IMR-90 (cell line): Measurements from ENCODE around the gene MYBPC3. TPM values are rescaled to one million over a fixed set of nuclear protein-coding genes. Genes with fewer than 3 reads are reported as not detected.

ENCODE experiments used
- ATAC-seq: fragments of 200-7000 bp; cut with Tn5 transposase; 2 replicates; pipeline ENCODE4 v1.9.1; 2020; ENCODE audit warnings: low read depth, mild to moderate bottlenecking, moderate library complexity
- BruUV-seq: library from RNA; stranded (reverse); fragments of 400-500 nt; replicated peaks from 2 replicates; lab custom pipeline; 2021; lab: Mats Ljungman, UMichigan
- CTCF ChIA-PET: fragments of 300-600 bp; formaldehyde crosslinking; extraction: SDS; loops from one replicate; lab custom pipeline; 2021; ENCODE audit warnings: antibody characterized with exemption; lab: Yijun Ruan, JAX
- POLR2A ChIA-PET: fragments of 300-600 bp; sonication (Branson Sonifier 250); formaldehyde crosslinking; loops from one replicate; lab custom pipeline; 2022; ENCODE audit warnings: antibody characterized with exemption; ENCODE audit not compliant: unreplicated experiment; lab: Charles Lee
- DNase-seq: peaks from one replicate; pipeline ENCODE4 v3.0.0; 2013
- H2AFZ ChIP-seq: replicated peaks from 2 replicates; pipeline ENCODE3; 2013; ENCODE audit warnings: low read length, mild to moderate bottlenecking; ENCODE audit not compliant: poor library complexity
- H2AK5ac ChIP-seq: 2 replicates; pipeline ENCODE4 v1.6.1; 2013; ENCODE audit warnings: low read depth, low read length, inconsistent platforms
- H2AK9ac ChIP-seq: replicated peaks from 2 replicates; pipeline ENCODE3; 2013; ENCODE audit warnings: mild to moderate bottlenecking, low read depth, low read length, moderate library complexity; ENCODE audit not compliant: poor library complexity
- H2BK120ac ChIP-seq: 2 replicates; pipeline ENCODE4 v1.6.1; 2013; ENCODE audit warnings: low read depth, low read length, inconsistent platforms
- H2BK15ac ChIP-seq: 3 replicates; pipeline ENCODE4 v1.6.1; 2013; ENCODE audit warnings: low read depth, low read length, inconsistent platforms
- H2BK20ac ChIP-seq: 2 replicates; pipeline ENCODE4 v1.6.1; 2013; ENCODE audit warnings: low read depth, mild to moderate bottlenecking, inconsistent platforms, low read length, moderate library complexity
- H2BK5ac ChIP-seq: 2 replicates; pipeline ENCODE4 v1.6.1; 2013; ENCODE audit warnings: mild to moderate bottlenecking, low read depth, low read length, inconsistent platforms; ENCODE audit not compliant: poor library complexity, severe bottlenecking
- H3K14ac ChIP-seq: replicated peaks from 2 replicates; pipeline ENCODE4 v1.6.1; 2013; ENCODE audit warnings: low read depth, low read length, inconsistent platforms
- H3K18ac ChIP-seq: 2 replicates; pipeline ENCODE4 v1.6.1; 2013; ENCODE audit warnings: low read depth, low read length, control low read depth
- H3K23ac ChIP-seq: 2 replicates; pipeline ENCODE4 v1.6.1; 2013; ENCODE audit warnings: low read depth, low read length, inconsistent platforms
- H3K27ac ChIP-seq: 2 replicates; pipeline ENCODE4 v1.5.1; 2013; ENCODE audit warnings: mild to moderate bottlenecking, control low read depth, low read length; ENCODE audit not compliant: insufficient read depth
- H3K27me3 ChIP-seq: 2 replicates; pipeline ENCODE4 v1.6.1; 2013; ENCODE audit warnings: low read length; ENCODE audit not compliant: control insufficient read depth, insufficient read depth
- H3K36me3 ChIP-seq: 2 replicates; pipeline ENCODE4 v1.6.1; 2013; ENCODE audit warnings: low read length, mixed read lengths; ENCODE audit not compliant: control insufficient read depth, insufficient read depth
- H3K4ac ChIP-seq: 2 replicates; pipeline ENCODE4 v1.6.1; 2013; ENCODE audit warnings: low read depth, low read length, inconsistent platforms
- H3K4me1 ChIP-seq: 2 replicates; pipeline ENCODE4 v1.6.1; 2013; ENCODE audit warnings: low read length, mixed read lengths; ENCODE audit not compliant: control insufficient read depth, insufficient read depth
- H3K4me2 ChIP-seq: 2 replicates; pipeline ENCODE4 v1.6.1; 2013; ENCODE audit warnings: low read depth, mild to moderate bottlenecking, control low read depth, low read length, moderate library complexity
- H3K4me3 ChIP-seq: 2 replicates; pipeline ENCODE4 v1.5.1; 2013; ENCODE audit warnings: low read depth, mild to moderate bottlenecking, control low read depth, low read length, moderate library complexity; ENCODE audit not compliant: insufficient read depth
- H3K56ac ChIP-seq: 2 replicates; pipeline ENCODE4 v1.6.1; 2013; ENCODE audit warnings: low read length, inconsistent platforms; ENCODE audit not compliant: insufficient read depth; ENCODE audit errors: extremely low read depth
- H3K79me1 ChIP-seq, 2 experiments: 2 replicates each; pipeline ENCODE4 v1.6.1; 2013; ENCODE audit warnings: low read length in 2 of 2, inconsistent platforms in 1 of 2, low read depth in 1 of 2
- H3K9ac ChIP-seq: 2 replicates; pipeline ENCODE4 v1.6.1; 2013; ENCODE audit warnings: low read depth, low read length, control low read depth
- H3K9me1 ChIP-seq: 2 replicates; pipeline ENCODE4 v1.6.1; 2013; ENCODE audit warnings: low read length, inconsistent platforms; ENCODE audit not compliant: insufficient read depth
- H3K9me3 ChIP-seq: 2 replicates; pipeline ENCODE4 v1.6.1; 2013; ENCODE audit warnings: low read length; ENCODE audit not compliant: control insufficient read depth, insufficient read depth
- H4K20me1 ChIP-seq: 2 replicates; pipeline ENCODE4 v1.6.1; 2013; ENCODE audit warnings: low read length, inconsistent platforms; ENCODE audit not compliant: insufficient read depth
- H4K5ac ChIP-seq: 2 replicates; pipeline ENCODE4 v1.6.1; 2013; ENCODE audit warnings: mild to moderate bottlenecking, low read depth, low read length, control low read depth
- H4K8ac ChIP-seq, 2 experiments: 2 replicates each; pipeline ENCODE4 v1.6.1; 2013; ENCODE audit warnings: low read depth in 2 of 2, low read length in 2 of 2, control low read depth in 1 of 2, inconsistent platforms in 1 of 2
- H4K91ac ChIP-seq: 2 replicates; pipeline ENCODE4 v1.6.1; 2013; ENCODE audit warnings: low read depth, low read length, inconsistent platforms; ENCODE audit not compliant: insufficient read depth
- BHLHE40 ChIP-seq: fragments of 150-350 bp; IDR thresholded peaks from 2 replicates; pipeline ENCODE4 v1.6.1; 2016; ENCODE audit warnings: mild to moderate bottlenecking, low read depth, low read length
- CEBPB ChIP-seq: IDR thresholded peaks from 2 replicates; pipeline ENCODE4 v1.6.1; 2012; ENCODE audit warnings: low read depth, low read length, improper control_type of control experiment
- CHD1 ChIP-seq: IDR thresholded peaks from 2 replicates; pipeline ENCODE4 v1.6.1; 2012; ENCODE audit warnings: low read depth, low read length, improper control_type of control experiment
- FOS ChIP-seq: fragments of 150-350 bp; IDR thresholded peaks from 2 replicates; pipeline ENCODE4 v1.6.1; 2016; ENCODE audit warnings: low read depth, low read length
- MAFK ChIP-seq: IDR thresholded peaks from 2 replicates; pipeline ENCODE4 v1.6.1; 2012; ENCODE audit warnings: low read depth, low read length, improper control_type of control experiment
- MXI1 ChIP-seq: IDR thresholded peaks from 2 replicates; pipeline ENCODE4 v1.6.1; 2012; ENCODE audit warnings: low read depth, mild to moderate bottlenecking, low read length, moderate library complexity, borderline replicate concordance
- NFE2L2 ChIP-seq: fragments of 150-350 bp; IDR thresholded peaks from 2 replicates; pipeline ENCODE4 v1.6.1; 2016; ENCODE audit warnings: low read depth, mild to moderate bottlenecking, low read length
- POLR2A ChIP-seq: IDR thresholded peaks from 2 replicates; pipeline ENCODE4 v1.6.1; 2012; ENCODE audit warnings: mild to moderate bottlenecking, low read depth, low read length
- RAD21 ChIP-seq: IDR thresholded peaks from 2 replicates; pipeline ENCODE4 v1.6.1; 2012; ENCODE audit warnings: low read length, improper control_type of control experiment
- RCOR1 ChIP-seq: IDR thresholded peaks from 2 replicates; pipeline ENCODE4 v1.6.1; 2012; ENCODE audit warnings: mild to moderate bottlenecking, low read length, improper control_type of control experiment; ENCODE audit not compliant: insufficient replicate concordance
- RFX5 ChIP-seq: IDR thresholded peaks from 2 replicates; pipeline ENCODE4 v1.8.0; 2012; ENCODE audit warnings: low read depth, mild to moderate bottlenecking, low read length, moderate library complexity
- SMC3 ChIP-seq: fragments of 150-350 bp; IDR thresholded peaks from 2 replicates; pipeline ENCODE4 v1.6.1; 2016; ENCODE audit warnings: low read depth, mild to moderate bottlenecking, antibody characterized with exemption, low read length, moderate library complexity
- WGBS, 2 experiments: methylation state at CpG; one replicate each; pipeline versions ENCODE4 v1.1.5 to v1.1.7; 2013; ENCODE audit warnings: missing lambda C conversion rate in 2 of 2; ENCODE audit not compliant: insufficient read length in 1 of 2; ENCODE audit errors: extremely low coverage in 2 of 2; 5-methylcytosine and 5-hydroxymethylcytosine counted together
- dilution Hi-C: fragments of 300-500 bp; cut with HindIII; formaldehyde crosslinking; loops from one replicate; pipeline ENCODE4 v1.14.3; 2018; ENCODE audit warnings: low sequenced_read_pairs; ENCODE audit not compliant: unreplicated experiment
- in situ Hi-C: fragments of 300-500 bp; cut with MboI; formaldehyde crosslinking; loops from 3 replicates; pipeline ENCODE4 v1.14.3; 2019; ENCODE audit warnings: low sequenced_read_pairs, inconsistent platforms, mixed read lengths
- intact Hi-C: fragments of 100-400 bp; cut with micrococcal nuclease; formaldehyde crosslinking; loops from 2 replicates; pipeline ENCODE4 v1.10.0; 2022
- polyA plus RNA-seq, 3 experiments: library from polyadenylated mRNA; depleted of rRNA; stranded (reverse); fragments of >200 nt; gene quantifications; 2 replicates each; pipeline ENCODE4 v1.2.3, GENCODE V29; 2012; ENCODE audit warnings: low replicate concordance in 1 of 3
- total RNA-seq: library from RNA; depleted of rRNA; stranded (reverse); fragments of >200 nt; gene quantifications from 2 replicates; pipeline ENCODE4 v1.2.3, GENCODE V29; 2012
- TF ChIP-seq, protein P1 (sequence below): conservative IDR thresholded peaks from 2 replicates; pipeline ENCODE4 v1.5.1; 2012; ENCODE audit warnings: mild to moderate bottlenecking, low read depth, low read length, improper control_type of control experiment
- TF ChIP-seq, protein P2 (sequence below): fragments of 150-350 bp; IDR thresholded peaks from 2 replicates; pipeline ENCODE4 v1.6.1; 2017; ENCODE audit warnings: mild to moderate bottlenecking, antibody characterized with exemption, low read length, low read depth
- TF ChIP-seq, protein P3 (sequence below): fragments of 150-350 bp; IDR thresholded peaks from 2 replicates; pipeline ENCODE4 v1.6.1; 2016; ENCODE audit warnings: low read depth, mild to moderate bottlenecking, low read length, moderate library complexity, borderline replicate concordance

Gene MYBPC3
- total and polyA plus RNA-seq, 2 of the 4 experiments (the other 2 are of a cell fraction) = not detected

DNA sequence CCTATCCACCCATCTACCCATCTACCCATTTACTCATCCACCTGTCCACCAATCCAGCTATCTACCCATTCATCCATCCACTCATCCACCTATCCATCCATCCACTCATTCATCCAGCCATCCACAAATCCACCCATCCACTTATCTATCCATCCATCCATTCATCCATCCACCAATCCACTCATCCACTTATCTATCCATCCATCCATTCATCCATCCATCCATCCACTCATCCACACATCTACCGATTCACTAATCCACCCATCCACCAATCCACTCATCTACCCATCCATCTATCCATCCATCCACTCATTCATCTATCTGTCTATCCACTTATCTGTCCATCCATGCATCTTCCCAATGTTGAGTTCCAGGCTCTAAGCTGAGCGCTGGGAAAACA, 27.6 kb upstream of the MYBPC3 start:
- Histone ChIP-seq H3K4ac (no peak overlapping the region), H3K27ac (no peak overlapping the region), H3K4me3 (no peak overlapping the region), H3K4me2 (no peak overlapping the region), H3K18ac (no peak overlapping the region), H4K91ac (no peak overlapping the region), H2BK20ac (no peak overlapping the region), H4K8ac (no peak overlapping the region), H2AFZ (no peak overlapping the region), H3K4me1 (no peaks in the 10 kb centered on the region), H3K79me1 (no peaks in the 10 kb centered on the region), H4K5ac (no peak overlapping the region), H2BK5ac (peak overlapping the region; percentile 54), H2BK15ac (no peak overlapping the region), H3K23ac (no peak overlapping the region), H3K9me3 (no peaks in the 10 kb centered on the region), H3K14ac (no peak overlapping the region), H3K9me1 (no peaks in the 10 kb centered on the region; the same call in 1 of the 2 replicates), H3K9ac (no peak overlapping the region), H2AK5ac (no peak overlapping the region), H4K20me1 (no peaks in the 10 kb centered on the region; the same call in 1 of the 2 replicates), H3K36me3 (no peaks in the 10 kb centered on the region), H2BK120ac (no peak overlapping the region), H3K27me3 (peaks cover 7% of the 10 kb centered on the region; the same call in 1 of the 2 replicates), H2AK9ac (no peak overlapping the region), H3K56ac (no peak overlapping the region)
- DNase-seq = no peak
- no peak for ATAC-seq
- no peak for TF ChIP-seq RFX5
- no peak for TF ChIP-seq NFE2L2
- TF ChIP-seq MAFK = no peak
- TF ChIP-seq CHD1 = no peak
- TF ChIP-seq, protein P1, sequence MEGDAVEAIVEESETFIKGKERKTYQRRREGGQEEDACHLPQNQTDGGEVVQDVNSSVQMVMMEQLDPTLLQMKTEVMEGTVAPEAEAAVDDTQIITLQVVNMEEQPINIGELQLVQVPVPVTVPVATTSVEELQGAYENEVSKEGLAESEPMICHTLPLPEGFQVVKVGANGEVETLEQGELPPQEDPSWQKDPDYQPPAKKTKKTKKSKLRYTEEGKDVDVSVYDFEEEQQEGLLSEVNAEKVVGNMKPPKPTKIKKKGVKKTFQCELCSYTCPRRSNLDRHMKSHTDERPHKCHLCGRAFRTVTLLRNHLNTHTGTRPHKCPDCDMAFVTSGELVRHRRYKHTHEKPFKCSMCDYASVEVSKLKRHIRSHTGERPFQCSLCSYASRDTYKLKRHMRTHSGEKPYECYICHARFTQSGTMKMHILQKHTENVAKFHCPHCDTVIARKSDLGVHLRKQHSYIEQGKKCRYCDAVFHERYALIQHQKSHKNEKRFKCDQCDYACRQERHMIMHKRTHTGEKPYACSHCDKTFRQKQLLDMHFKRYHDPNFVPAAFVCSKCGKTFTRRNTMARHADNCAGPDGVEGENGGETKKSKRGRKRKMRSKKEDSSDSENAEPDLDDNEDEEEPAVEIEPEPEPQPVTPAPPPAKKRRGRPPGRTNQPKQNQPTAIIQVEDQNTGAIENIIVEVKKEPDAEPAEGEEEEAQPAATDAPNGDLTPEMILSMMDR = no peak
- TF ChIP-seq CEBPB = no peak
- no peak for TF ChIP-seq POLR2A
- TF ChIP-seq, protein P2, sequence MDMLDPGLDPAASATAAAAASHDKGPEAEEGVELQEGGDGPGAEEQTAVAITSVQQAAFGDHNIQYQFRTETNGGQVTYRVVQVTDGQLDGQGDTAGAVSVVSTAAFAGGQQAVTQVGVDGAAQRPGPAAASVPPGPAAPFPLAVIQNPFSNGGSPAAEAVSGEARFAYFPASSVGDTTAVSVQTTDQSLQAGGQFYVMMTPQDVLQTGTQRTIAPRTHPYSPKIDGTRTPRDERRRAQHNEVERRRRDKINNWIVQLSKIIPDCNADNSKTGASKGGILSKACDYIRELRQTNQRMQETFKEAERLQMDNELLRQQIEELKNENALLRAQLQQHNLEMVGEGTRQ = no peak
- TF ChIP-seq, protein P3, sequence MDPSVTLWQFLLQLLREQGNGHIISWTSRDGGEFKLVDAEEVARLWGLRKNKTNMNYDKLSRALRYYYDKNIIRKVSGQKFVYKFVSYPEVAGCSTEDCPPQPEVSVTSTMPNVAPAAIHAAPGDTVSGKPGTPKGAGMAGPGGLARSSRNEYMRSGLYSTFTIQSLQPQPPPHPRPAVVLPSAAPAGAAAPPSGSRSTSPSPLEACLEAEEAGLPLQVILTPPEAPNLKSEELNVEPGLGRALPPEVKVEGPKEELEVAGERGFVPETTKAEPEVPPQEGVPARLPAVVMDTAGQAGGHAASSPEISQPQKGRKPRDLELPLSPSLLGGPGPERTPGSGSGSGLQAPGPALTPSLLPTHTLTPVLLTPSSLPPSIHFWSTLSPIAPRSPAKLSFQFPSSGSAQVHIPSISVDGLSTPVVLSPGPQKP = no peak
- TF ChIP-seq FOS = no peak
- TF ChIP-seq RCOR1 = no peak
- TF ChIP-seq BHLHE40 = no peak
- TF ChIP-seq MXI1 = no peak
- TF ChIP-seq RAD21 = no peak
- TF ChIP-seq SMC3 = no peak
- intact Hi-C loops = no loop called here
- POLR2A ChIA-PET = no interaction called here
- in situ Hi-C loops = no loop called here
- no TSS peak for BruUV-seq
- WGBS, 2 experiments = 86 to 100% methylated on average over 1 of the region's 2 CpGs
- dilution Hi-C loops = no loop called here
- CTCF ChIA-PET = no interaction called here
